Measurements from ENCODE around the gene CNIH3. TPM values are rescaled to one million over a fixed set of nuclear protein-coding genes. Genes with fewer than 3 reads are reported as not detected.

Gene CNIH3
- total and polyA plus RNA-seq, 2 of the 4 experiments (the other 2 are of a cell fraction), result 2.0 to 2.9 TPM

- no peak for TF ChIP-seq RCOR1 (IDR thresholded peaks at IDR 0.05; ENCODE audit: insufficient replicate concordance, low read length)
- H4K91ac ChIP-seq (ENCODE audit: insufficient read depth, low read depth, low read length), result no peak overlapping the region
- no TSS peak for BruUV-seq (replicated peaks)
- DNase-seq (no peak), ATAC-seq (ENCODE audit: low read depth) (no peak)
- no peak overlapping the region for H3K14ac ChIP-seq (replicated peaks; ENCODE audit: low read depth, low read length)
- intact Hi-C loops (cut with micrococcal nuclease) (no loop called here), in situ Hi-C loops (cut with MboI; ENCODE audit: low sequenced_read_pairs) (no loop called here), dilution Hi-C loops (cut with HindIII; ENCODE audit: low sequenced_read_pairs, unreplicated experiment) (no loop called here)
- ChIA-PET CTCF (no interaction called here), POLR2A (ENCODE audit: unreplicated experiment) (no interaction called here)
- H3K4ac ChIP-seq (ENCODE audit: low read depth, low read length), result no peak overlapping the region
- no peaks in the 10 kb centered on the region for H4K20me1 ChIP-seq (ENCODE audit: insufficient read depth, low read length)
- no peaks in the 10 kb centered on the region for H3K36me3 ChIP-seq (ENCODE audit: control insufficient read depth, insufficient read depth, low read length)
- H2AFZ ChIP-seq (replicated peaks; ENCODE audit: low read length, poor library complexity), result no peak overlapping the region
- no peak overlapping the region for H2AK5ac ChIP-seq (ENCODE audit: low read depth, low read length)
- no peak overlapping the region for H3K27ac ChIP-seq (ENCODE audit: insufficient read depth, low read length)
- peaks cover 6% of the 10 kb centered on the region; the same call in 1 of the 2 replicates for H3K9me1 ChIP-seq (ENCODE audit: insufficient read depth, low read length)
- H3K4me3 ChIP-seq (ENCODE audit: insufficient read depth, low read depth, low read length), result no peak overlapping the region
- no peak overlapping the region for H2AK9ac ChIP-seq (replicated peaks; ENCODE audit: low read depth, low read length, poor library complexity)
- no peak overlapping the region for H3K9ac ChIP-seq (ENCODE audit: low read depth, low read length)
- H2BK120ac ChIP-seq (ENCODE audit: low read depth, low read length), result no peak overlapping the region
- H3K18ac ChIP-seq (ENCODE audit: low read depth, low read length), result no peak overlapping the region
- no peak overlapping the region for H4K5ac ChIP-seq (ENCODE audit: low read depth, low read length)
- no peak overlapping the region for H2BK5ac ChIP-seq (ENCODE audit: low read depth, low read length, poor library complexity, severe bottlenecking)
- H2BK20ac ChIP-seq (ENCODE audit: low read depth, low read length), result no peak overlapping the region
- no peak overlapping the region for H3K56ac ChIP-seq (ENCODE audit: extremely low read depth, insufficient read depth, low read length)
- H3K27me3 ChIP-seq (ENCODE audit: control insufficient read depth, insufficient read depth, low read length), result no peaks in the 10 kb centered on the region; the same call in 1 of the 2 replicates
- H3K9me3 ChIP-seq (ENCODE audit: control insufficient read depth, insufficient read depth, low read length), result no peaks in the 10 kb centered on the region
- 100% methylated on average over 1 of the region's 3 CpGs; no CpG with 5 or more reads in 1 of the 2 experiments for WGBS, 2 experiments (ENCODE audit: extremely low coverage in 2 of 2, insufficient read length in 1 of 2)
- no peak overlapping the region for H3K23ac ChIP-seq (ENCODE audit: low read depth, low read length)
- H3K4me2 ChIP-seq (ENCODE audit: low read depth, low read length), result no peak overlapping the region
- H3K4me1 ChIP-seq (ENCODE audit: control insufficient read depth, insufficient read depth, low read length), result no peaks in the 10 kb centered on the region
- H4K8ac ChIP-seq (ENCODE audit: low read depth in 2 of 2, low read length in 2 of 2), result no peak overlapping the region
- no peak overlapping the region for H2BK15ac ChIP-seq (ENCODE audit: low read depth, low read length)
- H3K79me1 ChIP-seq (ENCODE audit: low read depth in 1 of 2, low read length in 2 of 2), result peaks cover 0 to 3% of the 10 kb centered on the region in 2 experiments; a peak in 1 of 4 replicates
These were observed 78.9 kb downstream of the CNIH3 start for GRCh38 chr1:224694969-224695368.

Data from IMR-90 (cell line).